22Rv1 (cell line): ENCODE results near the gene SLC22A14.

ENCODE experiments used
- ZFX ChIP-seq: fragments of 450-650 bp; IDR thresholded peaks from 2 replicates; pipeline ENCODE4 v1.6.1; 2017; ENCODE audit warnings: antibody characterized with exemption, borderline replicate concordance
- TF ChIP-seq, protein P1 (sequence below): fragments of 450-650 bp; IDR thresholded peaks from 2 replicates; pipeline ENCODE4 v1.5.1; 2017; ENCODE audit warnings: mild to moderate bottlenecking

DNA sequence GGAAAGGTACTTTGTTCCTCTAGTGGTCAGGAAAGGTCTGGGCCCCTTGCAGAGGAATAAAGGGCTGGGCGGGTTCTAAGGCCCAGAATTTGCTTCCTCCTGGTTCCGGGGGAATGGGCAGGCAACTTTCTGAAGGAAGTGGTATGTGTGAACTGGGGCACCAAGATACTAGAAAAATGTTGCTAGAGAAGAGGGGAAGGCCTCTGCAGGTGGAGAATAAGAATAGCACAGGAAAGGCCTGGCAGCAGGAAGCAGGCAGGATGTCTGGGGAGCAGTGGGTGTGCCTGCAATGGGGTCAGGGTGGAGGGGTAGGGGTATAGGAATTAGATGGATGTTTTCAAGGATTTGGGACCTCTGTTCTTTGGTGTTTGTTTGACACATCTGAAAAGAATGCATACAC lies 14.4 kb upstream of the SLC22A14 start:
- TF ChIP-seq, protein P1, sequence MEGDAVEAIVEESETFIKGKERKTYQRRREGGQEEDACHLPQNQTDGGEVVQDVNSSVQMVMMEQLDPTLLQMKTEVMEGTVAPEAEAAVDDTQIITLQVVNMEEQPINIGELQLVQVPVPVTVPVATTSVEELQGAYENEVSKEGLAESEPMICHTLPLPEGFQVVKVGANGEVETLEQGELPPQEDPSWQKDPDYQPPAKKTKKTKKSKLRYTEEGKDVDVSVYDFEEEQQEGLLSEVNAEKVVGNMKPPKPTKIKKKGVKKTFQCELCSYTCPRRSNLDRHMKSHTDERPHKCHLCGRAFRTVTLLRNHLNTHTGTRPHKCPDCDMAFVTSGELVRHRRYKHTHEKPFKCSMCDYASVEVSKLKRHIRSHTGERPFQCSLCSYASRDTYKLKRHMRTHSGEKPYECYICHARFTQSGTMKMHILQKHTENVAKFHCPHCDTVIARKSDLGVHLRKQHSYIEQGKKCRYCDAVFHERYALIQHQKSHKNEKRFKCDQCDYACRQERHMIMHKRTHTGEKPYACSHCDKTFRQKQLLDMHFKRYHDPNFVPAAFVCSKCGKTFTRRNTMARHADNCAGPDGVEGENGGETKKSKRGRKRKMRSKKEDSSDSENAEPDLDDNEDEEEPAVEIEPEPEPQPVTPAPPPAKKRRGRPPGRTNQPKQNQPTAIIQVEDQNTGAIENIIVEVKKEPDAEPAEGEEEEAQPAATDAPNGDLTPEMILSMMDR, result no peak
- no peak for TF ChIP-seq ZFX
